ENCODE data around the gene PTPRG. TPM values are rescaled to one million over a fixed set of nuclear protein-coding genes. Genes with fewer than 3 reads are reported as not detected.
A peak's percentile ranks its signal among the peaks of the same experiment; 100 is the strongest.

The PTPRG gene
- total and polyA plus RNA-seq, 2 experiments from 2014 or later = 24.4 to 131 TPM

- TF ChIP-seq, protein P1, sequence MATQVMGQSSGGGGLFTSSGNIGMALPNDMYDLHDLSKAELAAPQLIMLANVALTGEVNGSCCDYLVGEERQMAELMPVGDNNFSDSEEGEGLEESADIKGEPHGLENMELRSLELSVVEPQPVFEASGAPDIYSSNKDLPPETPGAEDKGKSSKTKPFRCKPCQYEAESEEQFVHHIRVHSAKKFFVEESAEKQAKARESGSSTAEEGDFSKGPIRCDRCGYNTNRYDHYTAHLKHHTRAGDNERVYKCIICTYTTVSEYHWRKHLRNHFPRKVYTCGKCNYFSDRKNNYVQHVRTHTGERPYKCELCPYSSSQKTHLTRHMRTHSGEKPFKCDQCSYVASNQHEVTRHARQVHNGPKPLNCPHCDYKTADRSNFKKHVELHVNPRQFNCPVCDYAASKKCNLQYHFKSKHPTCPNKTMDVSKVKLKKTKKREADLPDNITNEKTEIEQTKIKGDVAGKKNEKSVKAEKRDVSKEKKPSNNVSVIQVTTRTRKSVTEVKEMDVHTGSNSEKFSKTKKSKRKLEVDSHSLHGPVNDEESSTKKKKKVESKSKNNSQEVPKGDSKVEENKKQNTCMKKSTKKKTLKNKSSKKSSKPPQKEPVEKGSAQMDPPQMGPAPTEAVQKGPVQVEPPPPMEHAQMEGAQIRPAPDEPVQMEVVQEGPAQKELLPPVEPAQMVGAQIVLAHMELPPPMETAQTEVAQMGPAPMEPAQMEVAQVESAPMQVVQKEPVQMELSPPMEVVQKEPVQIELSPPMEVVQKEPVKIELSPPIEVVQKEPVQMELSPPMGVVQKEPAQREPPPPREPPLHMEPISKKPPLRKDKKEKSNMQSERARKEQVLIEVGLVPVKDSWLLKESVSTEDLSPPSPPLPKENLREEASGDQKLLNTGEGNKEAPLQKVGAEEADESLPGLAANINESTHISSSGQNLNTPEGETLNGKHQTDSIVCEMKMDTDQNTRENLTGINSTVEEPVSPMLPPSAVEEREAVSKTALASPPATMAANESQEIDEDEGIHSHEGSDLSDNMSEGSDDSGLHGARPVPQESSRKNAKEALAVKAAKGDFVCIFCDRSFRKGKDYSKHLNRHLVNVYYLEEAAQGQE (IDR thresholded peaks at IDR 0.05; ENCODE audit: unreplicated experiment) = no peak
- TF ChIP-seq EZH2 (IDR thresholded peaks at IDR 0.05; ENCODE audit: low read depth, unreplicated experiment) (no peak), ZNF331 (CRISPR knock-in tag; IDR thresholded peaks at IDR 0.05; ENCODE audit: low read depth) (no peak), STAT1 (IDR thresholded peaks at IDR 0.05; ENCODE audit: unreplicated experiment) (no peak), NANOG (IDR thresholded peaks at IDR 0.05; ENCODE audit: borderline replicate concordance) (no peak), CREB1 (CRISPR knock-in tag; IDR thresholded peaks at IDR 0.05; ENCODE audit: low read depth) (no peak), POLR2AphosphoS5 (IDR thresholded peaks at IDR 0.05; ENCODE audit: low read depth) (no peak), ZNF114 (CRISPR knock-in tag; IDR thresholded peaks at IDR 0.05) (no peak)
- TF ChIP-seq, protein P2, sequence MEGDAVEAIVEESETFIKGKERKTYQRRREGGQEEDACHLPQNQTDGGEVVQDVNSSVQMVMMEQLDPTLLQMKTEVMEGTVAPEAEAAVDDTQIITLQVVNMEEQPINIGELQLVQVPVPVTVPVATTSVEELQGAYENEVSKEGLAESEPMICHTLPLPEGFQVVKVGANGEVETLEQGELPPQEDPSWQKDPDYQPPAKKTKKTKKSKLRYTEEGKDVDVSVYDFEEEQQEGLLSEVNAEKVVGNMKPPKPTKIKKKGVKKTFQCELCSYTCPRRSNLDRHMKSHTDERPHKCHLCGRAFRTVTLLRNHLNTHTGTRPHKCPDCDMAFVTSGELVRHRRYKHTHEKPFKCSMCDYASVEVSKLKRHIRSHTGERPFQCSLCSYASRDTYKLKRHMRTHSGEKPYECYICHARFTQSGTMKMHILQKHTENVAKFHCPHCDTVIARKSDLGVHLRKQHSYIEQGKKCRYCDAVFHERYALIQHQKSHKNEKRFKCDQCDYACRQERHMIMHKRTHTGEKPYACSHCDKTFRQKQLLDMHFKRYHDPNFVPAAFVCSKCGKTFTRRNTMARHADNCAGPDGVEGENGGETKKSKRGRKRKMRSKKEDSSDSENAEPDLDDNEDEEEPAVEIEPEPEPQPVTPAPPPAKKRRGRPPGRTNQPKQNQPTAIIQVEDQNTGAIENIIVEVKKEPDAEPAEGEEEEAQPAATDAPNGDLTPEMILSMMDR (conservative IDR thresholded peaks at IDR 0.05; ENCODE audit: low read depth in 2 of 2) = no peak
- TF ChIP-seq, protein P3, sequence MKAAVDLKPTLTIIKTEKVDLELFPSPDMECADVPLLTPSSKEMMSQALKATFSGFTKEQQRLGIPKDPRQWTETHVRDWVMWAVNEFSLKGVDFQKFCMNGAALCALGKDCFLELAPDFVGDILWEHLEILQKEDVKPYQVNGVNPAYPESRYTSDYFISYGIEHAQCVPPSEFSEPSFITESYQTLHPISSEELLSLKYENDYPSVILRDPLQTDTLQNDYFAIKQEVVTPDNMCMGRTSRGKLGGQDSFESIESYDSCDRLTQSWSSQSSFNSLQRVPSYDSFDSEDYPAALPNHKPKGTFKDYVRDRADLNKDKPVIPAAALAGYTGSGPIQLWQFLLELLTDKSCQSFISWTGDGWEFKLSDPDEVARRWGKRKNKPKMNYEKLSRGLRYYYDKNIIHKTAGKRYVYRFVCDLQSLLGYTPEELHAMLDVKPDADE (IDR thresholded peaks at IDR 0.05) = no peak
Measured at GRCh38 chr3:61733000-61733399, 171.6 kb downstream of the PTPRG start (continued).

GRCh38 chr3:61733876-61734275 lies 172.5 kb downstream of the PTPRG start:
- no peak for ATAC-seq
- H3K4me3 ChIP-seq = no peak overlapping the region
- no peak overlapping the region for H3K4me2 ChIP-seq
- peaks cover 93% of the 10 kb centered on the region for H3K79me2 ChIP-seq (replicated peaks; ENCODE audit: insufficient read depth)
- no peak overlapping the region for H2AFZ ChIP-seq
- Mint-ChIP-seq H3K4me1 (peaks cover 46% of the 10 kb centered on the region), H3K36me3 (ENCODE audit: low read depth) (peaks cover 13% of the 10 kb centered on the region), H3K27me3 (ENCODE audit: insufficient read depth, low read depth, poor library complexity) (no peaks in the 10 kb centered on the region), H3K4me3 (no peak overlapping the region), H3K9me3 (no peaks in the 10 kb centered on the region; the same call in 2 of the 3 replicates), H3K27ac (peak overlapping the region; percentile 78)
- H3K27me3 ChIP-seq (ENCODE audit: insufficient read depth) = no peaks in the 10 kb centered on the region
- no peak for DNase-seq (ENCODE audit: low spot score)
- no peaks in the 10 kb centered on the region for H3K36me3 ChIP-seq (ENCODE audit: insufficient read depth)
- H3K4me1 ChIP-seq (ENCODE audit: insufficient read depth) = peaks cover 46% of the 10 kb centered on the region
- no peaks in the 10 kb centered on the region for H3F3A ChIP-seq (replicated peaks; ENCODE audit: low read depth)
- H4K20me1 ChIP-seq (replicated peaks; ENCODE audit: insufficient read depth) = peaks cover 5% of the 10 kb centered on the region; the same call in 1 of the 2 replicates
- H3K9me2 ChIP-seq (ENCODE audit: insufficient read depth) = no peaks in the 10 kb centered on the region
- H3K27ac ChIP-seq (ENCODE audit: low read depth) = no peak overlapping the region
- TF ChIP-seq ZNF331 (CRISPR knock-in tag; IDR thresholded peaks at IDR 0.05; ENCODE audit: low read depth) (no peak), CREB1 (CRISPR knock-in tag; IDR thresholded peaks at IDR 0.05; ENCODE audit: low read depth) (no peak), EZH2phosphoT487 (IDR thresholded peaks at IDR 0.05; ENCODE audit: unreplicated experiment) (no peak), NANOG (IDR thresholded peaks at IDR 0.05; ENCODE audit: borderline replicate concordance) (no peak), STAT1 (IDR thresholded peaks at IDR 0.05; ENCODE audit: unreplicated experiment) (no peak), POLR2AphosphoS5 (IDR thresholded peaks at IDR 0.05; ENCODE audit: low read depth) (no peak), JUNB (IDR thresholded peaks at IDR 0.05; ENCODE audit: unreplicated experiment) (no peak), ZNF114 (CRISPR knock-in tag; IDR thresholded peaks at IDR 0.05) (no peak), EZH2 (IDR thresholded peaks at IDR 0.05; ENCODE audit: low read depth, unreplicated experiment) (no peak)
- TF ChIP-seq, protein P3 (IDR thresholded peaks at IDR 0.05) = no peak
- TF ChIP-seq, protein P1 (IDR thresholded peaks at IDR 0.05; ENCODE audit: unreplicated experiment) = no peak
- TF ChIP-seq, protein P2 (conservative IDR thresholded peaks at IDR 0.05; ENCODE audit: low read depth in 2 of 2) = no peak

All from GM23338 (cell line).